GM19239 (cell line): Measurements from ENCODE around the gene TPO.
"Not testable (repeated sequence)": the region's sequence is repeated elsewhere in the genome, so short reads cannot be mapped to it uniquely, and the experiment has no call there.

ENCODE experiments used
- DNase-seq: peaks from one replicate; pipeline ENCODE4 v3.0.0; 2011; ENCODE audit warnings: low spot score; ENCODE audit not compliant: insufficient read length
- FAIRE-seq: peaks from 2 replicates; lab custom pipeline; 2011; peaks lifted over from hg19 to GRCh38; lab: Jason Lieb, UNC

The TPO gene

DNA sequence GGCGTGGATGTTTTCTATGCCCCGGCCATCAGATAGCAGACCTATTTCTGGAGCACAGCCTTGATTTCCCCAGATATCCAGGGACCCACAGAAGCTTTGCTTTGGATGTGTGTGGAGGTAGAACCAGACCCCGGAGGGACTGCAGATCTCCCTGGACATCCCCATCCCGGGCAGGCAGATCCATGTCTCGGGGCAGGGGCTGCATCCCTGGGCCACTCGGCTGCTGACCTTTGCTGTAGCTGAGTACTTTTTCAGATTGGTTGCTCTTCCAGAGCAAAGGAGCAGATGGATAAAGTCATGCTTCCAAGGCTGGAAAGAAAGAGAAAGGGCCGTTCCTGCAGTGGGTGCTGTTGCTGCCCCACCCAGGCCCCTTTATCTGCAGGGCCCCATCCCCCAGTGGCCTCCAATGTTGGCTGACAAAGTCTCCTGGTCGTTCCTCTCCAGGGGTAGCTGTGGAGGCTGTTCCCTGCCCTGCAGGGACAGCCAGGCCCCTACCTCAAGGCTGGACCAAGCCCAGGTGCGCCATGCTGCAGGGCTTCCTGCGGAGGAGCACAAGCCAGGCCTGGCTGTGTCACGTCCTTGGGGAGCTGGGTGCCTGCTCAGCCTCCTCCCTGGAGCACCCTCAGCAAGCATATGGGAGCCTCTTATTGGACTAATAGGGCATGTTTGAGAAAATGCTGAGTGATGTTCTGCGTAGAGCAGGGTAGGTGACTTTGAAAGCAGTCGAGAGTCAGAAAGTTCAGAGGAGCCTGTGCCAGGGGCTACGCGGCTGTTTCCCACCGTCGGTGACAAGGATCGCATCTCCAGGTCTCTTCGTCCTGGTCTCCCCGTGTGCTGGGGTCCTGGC, 68.4 kb downstream of the TPO start:
- FAIRE-seq (no peak), DNase-seq (no peak)

DNA sequence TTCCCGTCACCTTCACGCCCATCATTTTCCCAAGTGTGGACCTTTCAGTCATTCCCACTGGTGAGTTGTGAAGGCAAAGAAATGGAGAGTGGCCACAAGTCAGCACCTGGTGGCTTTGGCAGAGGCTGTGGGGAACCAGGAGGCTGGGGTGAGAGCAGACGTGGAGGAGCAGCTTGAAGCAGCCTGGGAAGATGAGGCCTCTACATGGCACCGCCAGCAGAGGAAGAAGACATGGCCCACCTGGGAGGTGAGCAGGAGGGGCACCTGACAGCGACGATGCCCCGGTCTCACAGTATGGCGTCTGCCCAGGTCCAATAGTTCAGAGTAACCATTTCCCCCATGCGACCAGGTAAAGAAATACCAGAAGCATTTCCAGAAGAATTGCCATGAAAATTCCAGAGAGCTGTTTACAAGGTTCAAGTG, 69.0 kb downstream of the TPO start:
- no peak for DNase-seq
- no peak for FAIRE-seq

DNA sequence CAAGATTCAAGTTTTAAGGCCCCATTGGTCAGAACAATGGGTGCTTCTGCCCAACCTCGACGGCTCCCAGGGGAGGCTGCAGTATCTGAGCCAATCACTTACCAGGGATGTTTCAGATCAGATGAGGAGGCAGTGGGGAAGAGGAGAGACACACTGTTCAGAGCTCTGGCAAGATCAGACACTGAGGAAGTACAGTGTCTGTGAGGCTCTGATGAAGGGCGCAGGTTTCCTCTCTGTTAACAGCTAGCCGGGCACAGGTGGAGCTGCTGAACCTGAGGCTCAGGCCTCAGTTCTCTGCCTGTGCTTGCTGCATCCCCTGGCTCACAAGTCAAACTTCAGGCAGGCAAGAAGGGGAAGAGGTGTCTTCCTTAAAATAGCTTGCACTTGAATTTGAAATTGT, 69.7 kb downstream of the TPO start:
- no peak for DNase-seq
- no peak for FAIRE-seq

DNA sequence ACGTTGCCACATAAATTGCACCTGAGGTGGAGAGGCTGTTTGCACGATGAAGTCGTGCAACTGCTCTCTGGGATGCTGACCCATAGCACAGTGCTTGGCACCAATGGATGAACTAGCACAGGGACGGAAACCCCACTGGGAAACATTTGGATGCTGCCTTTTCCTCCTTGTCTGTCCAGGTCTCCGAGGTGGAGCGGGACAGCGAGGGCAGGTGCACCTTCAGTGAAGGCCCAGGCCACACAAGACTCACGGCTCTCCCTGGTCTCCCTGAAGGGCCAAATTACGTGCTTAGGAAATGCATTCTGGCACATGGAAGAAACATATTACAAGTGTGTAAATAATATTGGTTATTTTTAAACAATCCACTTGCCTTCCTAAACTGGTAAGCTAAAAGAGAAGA, 70.3 kb downstream of the TPO start:
- no peak for FAIRE-seq

DNA sequence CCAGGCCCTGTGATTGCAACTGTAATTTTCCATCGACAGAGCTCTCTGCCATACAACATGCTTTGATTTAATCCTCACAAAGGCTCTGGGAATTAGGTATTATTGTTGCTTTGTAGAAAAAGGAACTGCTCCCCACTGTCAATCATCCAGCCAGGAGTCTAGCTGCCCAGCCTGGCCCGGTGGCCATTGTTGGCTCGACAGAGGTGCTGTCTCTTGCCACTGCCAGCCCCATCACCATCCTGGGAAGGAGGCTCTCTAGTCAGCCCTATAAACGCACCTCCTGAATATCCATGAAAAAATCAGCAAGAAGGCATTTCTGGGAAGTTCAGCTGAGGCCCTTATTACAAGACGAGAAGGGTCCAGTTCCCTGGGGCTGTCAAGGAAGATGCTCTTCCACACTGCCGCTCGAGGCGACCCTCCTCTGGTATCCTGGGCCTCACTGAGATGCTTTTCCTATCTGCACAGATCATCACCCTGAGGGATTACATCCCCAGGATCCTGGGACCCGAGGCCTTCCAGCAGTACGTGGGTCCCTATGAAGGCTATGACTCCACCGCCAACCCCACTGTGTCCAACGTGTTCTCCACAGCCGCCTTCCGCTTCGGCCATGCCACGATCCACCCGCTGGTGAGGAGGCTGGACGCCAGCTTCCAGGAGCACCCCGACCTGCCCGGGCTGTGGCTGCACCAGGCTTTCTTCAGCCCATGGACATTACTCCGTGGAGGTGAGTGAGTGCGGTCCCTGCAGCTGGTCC, 71.0 kb downstream of the TPO start:
- FAIRE-seq, result no peak

More for the DNA sequence above, 70.3 kb downstream of the TPO start:
- DNase-seq, result no peak

DNA sequence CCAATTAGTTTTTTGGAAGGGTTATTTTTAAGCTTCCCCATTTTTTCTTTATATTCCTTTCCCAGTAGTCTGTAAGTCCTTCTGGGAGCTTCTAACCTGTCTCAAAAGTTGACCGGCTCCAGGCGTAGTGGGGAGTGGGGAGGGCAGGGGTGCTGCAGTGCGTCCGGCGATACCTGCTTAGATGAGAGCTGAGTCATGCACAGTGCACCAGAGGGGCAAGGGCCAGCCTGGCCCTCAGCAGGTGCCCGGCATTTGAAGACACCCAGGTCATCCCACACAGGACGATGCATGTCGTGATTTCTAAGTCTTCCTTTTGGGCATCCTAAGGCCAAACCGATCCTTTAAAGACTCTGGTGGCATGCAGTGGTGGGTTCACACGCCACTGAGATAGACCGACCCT, 73.4 kb downstream of the TPO start:
- FAIRE-seq, result no peak
- no peak for DNase-seq

More for the DNA sequence above, 71.0 kb downstream of the TPO start:
- DNase-seq, result no peak

DNA sequence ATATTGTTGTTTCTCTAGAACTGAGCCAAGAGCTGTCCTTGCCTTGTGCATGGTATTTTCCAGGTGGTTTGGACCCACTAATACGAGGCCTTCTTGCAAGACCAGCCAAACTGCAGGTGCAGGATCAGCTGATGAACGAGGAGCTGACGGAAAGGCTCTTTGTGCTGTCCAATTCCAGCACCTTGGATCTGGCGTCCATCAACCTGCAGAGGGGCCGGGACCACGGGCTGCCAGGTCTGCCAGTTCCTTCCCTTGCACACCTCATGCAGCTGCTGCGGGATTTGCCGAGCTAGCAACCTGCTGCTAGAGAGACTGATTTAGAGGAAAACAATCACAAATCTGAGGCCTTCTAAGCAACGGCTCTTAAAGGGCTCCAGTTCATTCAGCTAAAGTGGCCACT, 74.5 kb downstream of the TPO start:
- no peak for FAIRE-seq
- no peak for DNase-seq

DNA sequence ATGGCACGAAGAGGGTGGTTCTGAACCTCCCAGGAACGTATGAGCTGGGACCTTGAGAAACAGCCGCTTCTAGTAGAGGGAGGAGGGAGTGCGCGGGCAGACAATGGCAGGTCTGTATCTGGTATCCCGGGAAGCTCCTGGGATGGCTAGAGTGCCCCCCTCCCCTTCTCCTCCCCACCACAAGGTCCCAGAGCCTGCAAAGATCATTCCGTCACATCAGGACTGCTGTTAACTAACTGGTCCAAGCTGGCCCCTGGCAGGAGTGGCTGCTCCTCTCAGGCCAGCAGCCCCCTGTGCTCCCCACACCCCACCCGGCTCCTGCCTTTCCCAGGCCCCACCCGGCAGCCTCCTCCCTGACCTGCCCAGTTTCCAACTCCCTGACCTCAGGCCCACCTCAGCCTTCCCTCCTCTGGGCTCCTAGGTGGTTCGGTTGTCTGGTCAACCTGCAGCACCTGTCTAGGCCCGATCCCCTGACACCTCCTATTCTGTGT, 75.0 kb downstream of the TPO start:
- FAIRE-seq (no peak), DNase-seq (no peak)

DNA sequence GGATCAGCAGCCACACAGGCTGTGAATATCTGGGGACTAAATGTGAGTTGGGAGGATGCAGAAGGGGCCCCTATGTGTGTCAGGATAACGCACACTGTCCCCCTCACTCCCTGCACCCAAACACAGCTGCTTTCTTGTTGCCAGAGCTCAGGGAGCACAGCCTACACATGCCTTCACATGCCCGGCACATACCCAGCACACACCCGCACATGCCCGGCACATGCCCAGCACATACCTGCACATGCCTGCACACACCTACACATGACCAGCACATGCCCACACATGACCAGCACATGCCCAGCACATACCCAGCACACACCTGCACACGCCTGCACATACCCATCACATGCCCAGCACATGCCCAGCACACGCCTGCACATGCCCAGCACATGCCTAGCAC, 75.6 kb downstream of the TPO start:
- no peak for FAIRE-seq
- no peak for DNase-seq

GRCh38 chr2:1489486-1489885, 76.2 kb downstream of the TPO start:
- no peak for DNase-seq
- no peak for FAIRE-seq

GRCh38 chr2:1490381-1490780, 77.1 kb downstream of the TPO start:
- DNase-seq, FAIRE-seq: not testable (repeated sequence)

GRCh38 chr2:1491751-1492150, 78.5 kb downstream of the TPO start:
- FAIRE-seq, result no peak

DNA sequence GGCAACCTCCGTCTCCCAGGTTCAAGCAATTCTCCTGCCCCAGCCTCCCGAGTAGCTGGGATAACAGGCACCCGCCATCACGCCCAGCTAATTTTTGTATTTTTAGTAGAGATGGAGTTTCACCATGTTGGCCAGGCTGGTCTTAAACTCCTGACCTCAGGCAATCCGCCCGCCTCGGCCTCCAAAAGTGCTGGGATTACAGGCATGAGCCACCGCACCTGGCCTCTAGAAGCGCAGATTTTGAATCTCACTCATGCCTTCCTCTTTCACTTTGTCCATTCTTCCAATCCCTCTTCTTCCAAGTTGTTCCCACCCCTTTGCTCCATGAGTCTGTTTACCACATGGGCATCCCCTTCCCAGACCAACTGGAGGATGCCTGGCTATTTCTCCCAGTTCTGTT, 79.0 kb downstream of the TPO start:
- DNase-seq, FAIRE-seq: not testable (repeated sequence)

More at GRCh38 chr2:1491751-1492150, 78.5 kb downstream of the TPO start:
- no peak for DNase-seq

- no peak for DNase-seq
- FAIRE-seq, result no peak
Observed at GRCh38 chr2:1492711-1493430, 79.6 kb downstream of the TPO start.

- no peak for FAIRE-seq
Observed at GRCh38 chr2:1493431-1494126, 80.3 kb downstream of the TPO start.

DNA sequence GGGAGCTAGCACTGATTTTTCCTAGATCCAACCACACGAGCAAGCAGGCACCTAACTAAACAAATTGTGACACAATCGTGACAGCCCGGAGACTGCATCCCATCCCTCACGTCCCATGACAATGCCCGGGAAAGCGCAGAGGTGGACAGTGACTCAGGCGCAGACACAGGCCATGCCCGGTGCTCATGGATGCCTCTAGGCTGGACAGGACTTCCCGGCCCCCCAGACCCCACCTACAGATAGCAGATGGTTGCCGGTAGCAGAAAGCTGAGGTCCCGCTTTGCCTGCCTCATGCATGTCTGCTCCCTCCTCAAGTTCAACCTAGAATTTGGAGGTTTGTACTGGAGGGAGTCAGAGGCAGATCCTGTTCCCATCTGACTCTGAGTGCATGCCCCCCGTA, 81.0 kb downstream of the TPO start:
- no peak for DNase-seq

More at GRCh38 chr2:1493431-1494126, 80.3 kb downstream of the TPO start:
- DNase-seq, result no peak

DNA sequence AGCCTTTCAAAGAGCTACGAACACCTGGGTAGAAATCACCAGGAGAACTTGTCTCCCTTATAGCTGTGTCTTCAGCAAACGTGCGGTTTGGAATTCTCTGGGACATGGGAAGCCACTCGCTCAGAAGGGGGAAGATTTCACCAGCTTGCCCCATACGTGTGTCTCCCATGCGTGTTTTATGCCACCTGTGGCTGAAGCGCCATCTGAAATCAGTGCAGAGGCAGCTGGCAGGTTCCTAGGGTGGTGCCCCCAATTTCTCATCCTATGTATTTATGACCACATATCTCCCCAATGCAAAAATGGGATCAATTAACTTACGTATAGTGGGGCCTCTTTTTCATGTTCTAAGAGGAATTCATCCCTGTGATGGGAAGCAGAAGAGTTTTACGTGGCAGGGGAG, 81.6 kb downstream of the TPO start:
- FAIRE-seq, result no peak
- no peak for DNase-seq

More for the DNA sequence above, 81.0 kb downstream of the TPO start:
- FAIRE-seq, result no peak

DNA sequence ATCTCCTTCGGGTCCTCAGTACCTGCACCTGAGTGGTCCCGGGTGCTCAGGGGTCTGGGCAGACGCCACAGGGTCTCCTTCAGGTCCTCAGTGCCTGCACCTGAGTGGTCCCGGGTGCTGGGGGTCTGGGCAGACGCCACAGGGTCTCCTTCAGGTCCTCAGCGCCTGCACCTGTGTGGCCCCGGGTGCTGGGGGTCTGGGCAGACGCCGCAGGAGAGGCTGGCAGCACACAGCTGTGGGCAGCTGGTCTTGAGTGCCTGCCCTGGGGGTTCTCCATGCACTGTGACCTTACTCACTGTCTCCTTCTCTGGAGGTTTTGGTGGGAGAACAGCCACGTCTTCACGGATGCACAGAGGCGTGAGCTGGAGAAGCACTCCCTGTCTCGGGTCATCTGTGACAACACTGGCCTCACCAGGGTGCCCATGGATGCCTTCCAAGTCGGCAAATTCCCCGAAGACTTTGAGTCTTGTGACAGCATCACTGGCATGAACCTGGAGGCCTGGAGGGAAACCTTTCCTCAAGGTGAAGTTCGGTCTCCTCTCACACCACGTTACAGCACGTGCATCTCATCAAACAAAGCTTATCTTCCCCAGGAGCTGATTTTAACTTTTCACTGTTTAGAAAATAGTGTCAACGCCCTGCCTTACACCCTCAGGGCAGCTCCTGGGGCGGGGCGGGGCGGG, 82.6 kb downstream of the TPO start:
- no peak for FAIRE-seq
- no peak for DNase-seq

GRCh38 chr2:1496359-1496821, 83.1 kb downstream of the TPO start:
- DNase-seq, result no peak
- FAIRE-seq, result no peak
